RWPE2 (cell line): ENCODE data around the gene MYDGF.

Experiments used
- ATAC-seq: fragments of 200-7000 bp; cut with Tn5 transposase; 3 replicates; pipeline ENCODE4 v1.9.1; 2021; ENCODE audit warnings: low read depth
- DNase-seq: peaks from one replicate; pipeline ENCODE4 v3.0.0-alpha.2; 2020; ENCODE audit warnings: low spot score
- H3K27ac ChIP-seq: fragments of 450-650 bp; 2 replicates; pipeline ENCODE4 v1.5.1; 2017; ENCODE audit warnings: mild to moderate bottlenecking; ENCODE audit not compliant: poor library complexity, severe bottlenecking
- H3K27me3 ChIP-seq: fragments of 250-450 bp; sonication (Bioruptor Pico); 2 replicates; pipeline ENCODE4 v1.5.1; 2021; ENCODE audit warnings: mild to moderate bottlenecking, moderate library complexity; ENCODE audit not compliant: insufficient read depth, poor library complexity, severe bottlenecking
- H3K36me3 ChIP-seq: fragments of 250-450 bp; sonication (Bioruptor Pico); 2 replicates; pipeline ENCODE4 v1.5.1; 2020; ENCODE audit warnings: low read depth, mild to moderate bottlenecking, moderate library complexity
- H3K4me1 ChIP-seq: fragments of 250-450 bp; sonication (Bioruptor Pico); 2 replicates; pipeline ENCODE4 v1.5.1; 2021; ENCODE audit warnings: mild to moderate bottlenecking, moderate library complexity; ENCODE audit not compliant: insufficient read depth, poor library complexity, severe bottlenecking
- H3K4me3 ChIP-seq: fragments of 250-450 bp; sonication (Bioruptor Pico); 2 replicates; pipeline ENCODE4 v1.5.1; 2021; ENCODE audit warnings: mild to moderate bottlenecking, moderate library complexity; ENCODE audit not compliant: severe bottlenecking
- H3K9me3 ChIP-seq: fragments of 250-450 bp; sonication (Bioruptor Pico); 2 replicates; pipeline ENCODE4 v1.5.1; 2021; ENCODE audit warnings: mild to moderate bottlenecking, moderate library complexity; ENCODE audit not compliant: severe bottlenecking
- CTCF ChIP-seq: fragments of 450-650 bp; IDR thresholded peaks from one replicate; pipeline ENCODE4 v1.5.1; 2017; ENCODE audit warnings: mild to moderate bottlenecking, moderate library complexity; ENCODE audit not compliant: poor library complexity, severe bottlenecking

MYDGF gene

GRCh38 chr19:4676955-4677731 is 7.0 kb upstream of the MYDGF start:
- ATAC-seq: peak; percentile 35; the same call in 2 of the 3 replicates

GRCh38 chr19:4675346-4675745 is 5.2 kb upstream of the MYDGF start:
- Histone ChIP-seq H3K9me3 (no peaks in the 10 kb centered on the region), H3K4me3 (no peak overlapping the region), H3K27ac (no peak overlapping the region), H3K27me3 (no peaks in the 10 kb centered on the region), H3K36me3 (peaks cover 40% of the 10 kb centered on the region), H3K4me1 (peaks cover 12% of the 10 kb centered on the region)
- no peak for TF ChIP-seq CTCF
- no peak for ATAC-seq
- DNase-seq: no peak

More at GRCh38 chr19:4676955-4677731, 7.0 kb upstream of the MYDGF start:
- peak; percentile 52 for TF ChIP-seq CTCF
- peaks cover 56% of the 10 kb centered on the region for H3K36me3 ChIP-seq
- H3K27ac ChIP-seq: no peak overlapping the region
- H3K4me3 ChIP-seq: no peak overlapping the region
- H3K4me1 ChIP-seq: no peaks in the 10 kb centered on the region
- DNase-seq: no peak
- no peaks in the 10 kb centered on the region for H3K27me3 ChIP-seq
- H3K9me3 ChIP-seq: no peaks in the 10 kb centered on the region

DNA sequence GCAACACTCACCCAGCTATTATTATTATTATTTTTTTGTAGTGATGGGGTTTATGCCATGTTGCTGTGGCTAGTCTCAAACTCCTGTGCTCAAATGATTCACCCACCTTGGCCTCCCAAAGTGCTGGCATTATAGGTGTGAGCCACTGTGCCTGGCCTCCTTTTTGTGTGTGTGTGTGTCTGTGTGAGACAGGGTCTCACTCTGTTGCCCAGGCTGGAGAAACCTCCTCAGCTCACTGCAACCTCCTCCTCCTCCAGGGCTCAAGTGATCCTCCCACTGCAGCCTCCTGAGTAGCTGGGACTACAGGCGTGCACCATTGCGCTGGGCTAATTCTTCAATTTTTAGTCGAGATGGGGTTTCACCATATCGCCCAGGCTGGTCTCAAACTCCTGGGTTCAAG is 3.6 kb upstream of the MYDGF start:
- TF ChIP-seq CTCF: no peak
- no peak for ATAC-seq
- H3K9me3 ChIP-seq: no peaks in the 10 kb centered on the region
- no peak overlapping the region for H3K27ac ChIP-seq
- DNase-seq: no peak
- H3K27me3 ChIP-seq: no peaks in the 10 kb centered on the region
- H3K4me3 ChIP-seq: no peak overlapping the region
- H3K36me3 ChIP-seq: peaks cover 36% of the 10 kb centered on the region
- peaks cover 16% of the 10 kb centered on the region for H3K4me1 ChIP-seq

DNA sequence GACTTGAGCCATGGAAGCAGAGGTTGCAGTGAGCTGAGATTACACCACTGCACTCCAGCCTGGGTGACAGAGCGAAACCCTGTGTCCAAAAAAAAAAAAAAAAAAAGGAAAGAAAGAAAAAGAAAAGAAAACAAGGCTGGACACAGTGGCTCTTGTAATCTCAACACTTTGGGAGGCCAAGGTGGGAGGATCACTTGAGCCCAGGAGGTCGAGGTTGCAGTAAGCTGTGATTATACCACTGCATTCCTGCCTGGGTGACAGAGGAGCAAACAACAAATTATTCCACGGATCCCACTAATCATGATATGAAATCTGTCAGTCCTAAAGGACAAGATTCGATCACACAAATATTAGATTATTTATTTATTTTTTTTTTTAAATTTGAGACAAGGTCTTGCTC is 3.1 kb upstream of the MYDGF start:
- TF ChIP-seq CTCF: no peak
- Histone ChIP-seq H3K27me3 (no peaks in the 10 kb centered on the region), H3K4me1 (peaks cover 19% of the 10 kb centered on the region), H3K4me3 (no peak overlapping the region), H3K27ac (no peak overlapping the region), H3K36me3 (peaks cover 36% of the 10 kb centered on the region), H3K9me3 (no peaks in the 10 kb centered on the region)
- no peak for DNase-seq
- ATAC-seq: no peak

- Histone ChIP-seq H3K4me3 (no peak overlapping the region), H3K9me3 (no peaks in the 10 kb centered on the region), H3K36me3 (peaks cover 38% of the 10 kb centered on the region), H3K4me1 (peaks cover 22% of the 10 kb centered on the region), H3K27ac (peak overlapping the region; percentile 63), H3K27me3 (no peaks in the 10 kb centered on the region)
- TF ChIP-seq CTCF: no peak
- no peak for ATAC-seq
- DNase-seq: no peak
Measured at GRCh38 chr19:4671185-4671851, 1.2 kb upstream of the MYDGF start.
